HepG2 (cell line): ENCODE measurements around the gene PDHX. TPM values are rescaled to one million over a fixed set of nuclear protein-coding genes. Genes with fewer than 3 reads are reported as not detected.

ENCODE experiments used
- ATAC-seq: fragments of 200-7000 bp; cut with Tn5 transposase; 3 replicates; pipeline ENCODE4 v1.9.1; 2020; ENCODE audit warnings: mild to moderate bottlenecking, moderate library complexity
- BruUV-seq: library from RNA; stranded (reverse); fragments of 400-500 nt; replicated peaks from 2 replicates; lab custom pipeline; 2021; lab: Mats Ljungman, UMichigan
- CTCF ChIA-PET: fragments of 300-600 bp; formaldehyde crosslinking; extraction: SDS; loops from one replicate; lab custom pipeline; 2021; ENCODE audit warnings: low total read pairs, inconsistent platforms, low intra/inter-chr PET ratio; lab: Yijun Ruan, JAX
- POLR2A ChIA-PET: fragments of 350-600 bp; sonication (Branson Sonifier 250); formaldehyde crosslinking; loops from one replicate; lab custom pipeline; 2020; ENCODE audit warnings: antibody characterized with exemption, inconsistent platforms; lab: Yijun Ruan, JAX
- DNase-seq: peaks from one replicate; pipeline ENCODE4 v3.0.0-alpha.2; 2015; ENCODE audit warnings: low spot score
- FAIRE-seq: peaks from 3 replicates; lab custom pipeline; 2011; peaks lifted over from hg19 to GRCh38; lab: Jason Lieb, UNC
- H2AFZ ChIP-seq: one replicate; pipeline ENCODE4 v1.6.1; 2011; ENCODE audit warnings: low read length, inconsistent platforms
- H3K27ac ChIP-seq: fragments of 300-600 bp; 3 replicates; pipeline ENCODE4 v1.8.0; 2011; ENCODE audit warnings: mixed run types, mild to moderate bottlenecking, mixed read lengths, low read length, inconsistent platforms; ENCODE audit not compliant: insufficient read depth; ENCODE audit errors: extremely low read length
- H3K27me3 ChIP-seq, 2 experiments: fragments of 200-600 bp in 1 of 2; 2 replicates in 1 of 2; 3 replicates in 1 of 2; pipeline versions ENCODE4 v1.6.0 to v1.8.0; 2011; ENCODE audit warnings: low read length in 2 of 2, mild to moderate bottlenecking in 2 of 2, moderate library complexity in 2 of 2, inconsistent platforms in 1 of 2; ENCODE audit not compliant: insufficient read depth in 2 of 2, control insufficient read depth in 1 of 2
- H3K36me3 ChIP-seq, 2 experiments: fragments of 200-600 bp in 1 of 2; replicated peaks in 1 of 2; 2 replicates in 1 of 2; 3 replicates in 1 of 2; pipeline versions ENCODE4 v1.5.1 to v1.8.0; 2011; ENCODE audit warnings: low read length in 2 of 2, inconsistent platforms in 1 of 2; ENCODE audit not compliant: insufficient read depth in 2 of 2, control insufficient read depth in 1 of 2
- H3K4me1 ChIP-seq: 2 replicates; pipeline ENCODE4 v1.5.1; 2012; ENCODE audit warnings: low read length, inconsistent platforms; ENCODE audit not compliant: insufficient read depth
- H3K4me2 ChIP-seq: 2 replicates; pipeline ENCODE4 v1.6.0; 2011; ENCODE audit warnings: low read depth, low read length, inconsistent platforms
- H3K4me3 ChIP-seq, 3 experiments: fragments of 200-600 bp in 1 of 3; sonication (generic), shearing (Covaris generic) in 1 of 3; replicated peaks in 1 of 3; 2 replicates each; pipeline ENCODE4 v1.5.1; 2011 to 2016; ENCODE audit warnings: low read length in 3 of 3, inconsistent platforms in 2 of 3, low read depth in 2 of 3, mild to moderate bottlenecking in 2 of 3, control low read depth in 1 of 3, mixed read lengths in 1 of 3; ENCODE audit not compliant: insufficient read depth in 1 of 3
- H3K79me2 ChIP-seq: one replicate; pipeline ENCODE4 v1.6.1; 2011; ENCODE audit warnings: low read length, inconsistent platforms; ENCODE audit not compliant: insufficient read depth
- H3K9ac ChIP-seq: 2 replicates; pipeline ENCODE4 v1.6.0; 2011; ENCODE audit warnings: mild to moderate bottlenecking, low read depth, low read length, inconsistent platforms; ENCODE audit not compliant: insufficient read depth
- H3K9me3 ChIP-seq: 2 replicates; pipeline ENCODE4 v1.5.1; 2012; ENCODE audit warnings: mild to moderate bottlenecking, low read length
- H4K20me1 ChIP-seq: 2 replicates; pipeline ENCODE4 v1.6.0; 2011; ENCODE audit warnings: inconsistent platforms, mild to moderate bottlenecking, low read length, moderate library complexity; ENCODE audit not compliant: insufficient read depth
- ATF1 ChIP-seq: IDR thresholded peaks from 2 replicates; pipeline ENCODE4 v1.6.1; 2016; ENCODE audit warnings: mild to moderate bottlenecking, control low read depth
- CCAR2 ChIP-seq: fragments of 200-400 bp; formaldehyde crosslinking; optimal IDR thresholded peaks from 2 replicates; pipeline ENCODE3; 2018; ENCODE audit warnings: low read depth, mild to moderate bottlenecking, low read length, moderate library complexity
- CERS6 ChIP-seq: sonication (generic); formaldehyde crosslinking; IDR thresholded peaks from 2 replicates; pipeline ENCODE4 v1.5.0; 2020; ENCODE audit warnings: missing genetic modification reagents
- FUBP1 ChIP-seq: sonication (generic); formaldehyde crosslinking; IDR thresholded peaks from 2 replicates; pipeline ENCODE4 v1.5.1; 2020; ENCODE audit warnings: missing genetic modification reagents, mild to moderate bottlenecking, borderline replicate concordance
- IRF9 ChIP-seq: sonication (generic); formaldehyde crosslinking; IDR thresholded peaks from 2 replicates; pipeline ENCODE4 v1.8.0; 2022; ENCODE audit warnings: missing genetic modification reagents, mild to moderate bottlenecking, borderline replicate concordance
- KDM5B ChIP-seq: sonication (generic); formaldehyde crosslinking; IDR thresholded peaks from 2 replicates; pipeline ENCODE4 v1.4.0; 2020; ENCODE audit warnings: missing genetic modification reagents, mild to moderate bottlenecking, borderline replicate concordance
- RFX5 ChIP-seq: IDR thresholded peaks from 2 replicates; pipeline ENCODE4 v1.6.1; 2011; ENCODE audit warnings: low read depth, low read length, improper control_type of control experiment
- TFE3 ChIP-seq: IDR thresholded peaks from 2 replicates; pipeline ENCODE4 v1.6.1; 2016
- TMF1 ChIP-seq: sonication (generic); formaldehyde crosslinking; IDR thresholded peaks from 2 replicates; pipeline ENCODE4 v1.8.1; 2022; ENCODE audit warnings: low read depth, missing genetic modification reagents
- ZNF354B ChIP-seq: sonication (generic); formaldehyde crosslinking; IDR thresholded peaks from 2 replicates; pipeline ENCODE4 v1.8.0; 2022; ENCODE audit warnings: mild to moderate bottlenecking, missing genetic modification reagents
- ZNF580 ChIP-seq: IDR thresholded peaks from 2 replicates; pipeline ENCODE4 v1.6.1; 2016; ENCODE audit warnings: low read depth, borderline replicate concordance
- ZNF83 ChIP-seq: sonication (generic); formaldehyde crosslinking; IDR thresholded peaks from 2 replicates; pipeline ENCODE4 v1.4.0; 2020; ENCODE audit warnings: missing genetic modification reagents, mild to moderate bottlenecking, borderline replicate concordance
- WGBS: methylation state at CpG from one replicate; pipeline ENCODE4 v1.1.6; 2017; ENCODE audit warnings: low lambda C conversion rate; 5-methylcytosine and 5-hydroxymethylcytosine counted together
- in situ Hi-C: cut with HindIII; loops from 2 replicates; pipeline ENCODE4 v1.10.0; 2017; ENCODE audit warnings: low pct_unique_long_range_greater_than_20kb; ENCODE audit not compliant: extremely low pct_ligation_motif_present
- intact Hi-C: fragments of 100-400 bp; cut with micrococcal nuclease; formaldehyde crosslinking; loops from one replicate; pipeline ENCODE4 v1.10.0; 2022; ENCODE audit not compliant: unreplicated experiment
- polyA plus RNA-seq, 8 experiments: library from polyadenylated mRNA; depleted of rRNA in 3 of 8; stranded (reverse) in 7 of 8; unstranded in 1 of 8; fragments of >200 nt; fragmentation: Illumina TruSeq in 4 of 8; extraction: Trizol in 4 of 8; gene quantifications; 2 replicates each; pipeline versions ENCODE4 v1.2.1 to v1.2.3, GENCODE V29; 2011 to 2016; ENCODE audit warnings: low read depth in 4 of 8, missing spikeins in 1 of 8, mixed read lengths in 1 of 8; ENCODE audit not compliant: insufficient read depth in 1 of 8
- total RNA-seq, 5 experiments: library from RNA; depleted of rRNA; stranded (reverse); fragments of >200 nt; fragmentation: Illumina TruSeq; extraction: Trizol; gene quantifications; 2 replicates each; pipeline ENCODE4 v1.2.3, GENCODE V29; 2016; ENCODE audit warnings: low read depth in 1 of 5

The PDHX gene
- total and polyA plus RNA-seq, 2 of the 13 experiments (the other 11 are each of a cell fraction or from before 2014, with no cell fraction given), result 41.0 to 73.8 TPM

GRCh38 chr11:34953955-34954354 lies 37.5 kb downstream of the PDHX start:
- Histone ChIP-seq H3K9ac (no peak overlapping the region), H2AFZ (no peak overlapping the region), H3K4me1 (no peaks in the 10 kb centered on the region), H4K20me1 (peaks cover 2% of the 10 kb centered on the region; the same call in 1 of the 2 replicates), H3K27ac (no peak overlapping the region), H3K27me3 (no peaks in the 10 kb centered on the region), H3K79me2 (peaks cover 3% of the 10 kb centered on the region), H3K4me3 (no peak overlapping the region), H3K9me3 (no peaks in the 10 kb centered on the region), H3K36me3 (peaks cover 3 to 30% of the 10 kb centered on the region in 2 experiments; a peak in 4 of 5 replicates), H3K4me2 (no peak overlapping the region)
- 100% methylated on average over 1 of the region's 1 CpG for WGBS
- ChIA-PET POLR2A (no interaction called here), CTCF (no interaction called here)
- no peak for FAIRE-seq
- no peak for DNase-seq
- in situ Hi-C loops, result no loop called here
- ATAC-seq, result no peak
- TF ChIP-seq RFX5, result peak; percentile 59; the same call in 1 of the 2 replicates
- no peak for TF ChIP-seq CERS6
- intact Hi-C loops, result no loop called here
- BruUV-seq, result no TSS peak

- Histone ChIP-seq H3K79me2 (peaks cover 3% of the 10 kb centered on the region), H3K36me3 (peaks cover 4 to 39% of the 10 kb centered on the region in 2 experiments; a peak in 4 of 5 replicates), H3K4me1 (no peaks in the 10 kb centered on the region), H3K9ac (no peak overlapping the region), H3K4me2 (no peak overlapping the region), H2AFZ (no peak overlapping the region), H4K20me1 (peaks cover 2% of the 10 kb centered on the region; the same call in 1 of the 2 replicates), H3K27me3 (no peaks in the 10 kb centered on the region), H3K4me3 (no peak overlapping the region), H3K9me3 (no peaks in the 10 kb centered on the region), H3K27ac (no peak overlapping the region)
- FAIRE-seq (no peak), ATAC-seq (no peak), DNase-seq (no peak)
- ChIA-PET POLR2A (no interaction called here), CTCF (no interaction called here)
- intact Hi-C loops, result no loop called here
- BruUV-seq, result no TSS peak
- in situ Hi-C loops, result no loop called here
- over 99% methylated on average over 5 of the region's 5 CpGs for WGBS
- TF ChIP-seq ZNF354B (CRISPR knock-in tag) (no peak), IRF9 (CRISPR knock-in tag) (no peak), TFE3 (CRISPR knock-in tag) (no peak), TMF1 (no peak), KDM5B (CRISPR knock-in tag) (no peak), CCAR2 (no peak), ZNF580 (CRISPR knock-in tag) (no peak), ATF1 (no peak), ZNF83 (no peak), FUBP1 (CRISPR knock-in tag) (no peak)
These were observed 40.8 kb downstream of the PDHX start for GRCh38 chr11:34957206-34957605.
